ENCODE measurements around the gene UPK3A.
A peak's percentile ranks its signal among the peaks of the same experiment; 100 is the strongest.

The UPK3A gene

DNA sequence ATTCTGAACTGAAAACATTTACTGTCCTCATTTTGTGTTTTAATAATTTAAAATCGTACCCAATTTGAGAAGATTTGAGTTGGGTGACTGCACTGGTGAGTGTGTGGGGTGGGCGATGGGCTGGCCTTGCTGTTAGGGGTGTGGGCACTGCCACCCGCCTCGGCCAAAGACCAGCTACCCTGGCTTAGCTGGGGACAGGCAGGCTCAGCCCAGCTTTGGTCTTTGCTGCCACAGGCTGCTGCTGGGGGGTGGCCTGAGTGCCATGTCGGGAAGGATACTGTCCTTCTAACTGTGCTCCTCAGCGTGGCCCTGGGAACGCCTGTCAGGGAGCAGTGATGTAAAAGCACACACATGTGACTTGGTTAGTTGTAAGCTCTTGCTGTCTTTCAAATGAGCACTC is 47.3 kb downstream of the UPK3A start:
- Mint-ChIP-seq H3K4me3 (no peak overlapping the region), H3K27ac (no peak overlapping the region), H3K36me3 (ENCODE audit: low read depth) (peaks cover 46% of the 10 kb centered on the region), H3K9me3 (no peaks in the 10 kb centered on the region), H3K27me3 (ENCODE audit: low read depth) (no peaks in the 10 kb centered on the region), H3K4me1 (ENCODE audit: low read depth) (peaks cover 9% of the 10 kb centered on the region)

- peak overlapping the region; percentile 18 for H3K27ac Mint-ChIP-seq
- peaks cover 9% of the 10 kb centered on the region for H3K4me1 Mint-ChIP-seq (ENCODE audit: low read depth)
- H3K4me3 Mint-ChIP-seq: no peak overlapping the region
- no peaks in the 10 kb centered on the region for H3K9me3 Mint-ChIP-seq
- peaks cover 52% of the 10 kb centered on the region for H3K36me3 Mint-ChIP-seq (ENCODE audit: low read depth)
- H3K27me3 Mint-ChIP-seq (ENCODE audit: low read depth): no peaks in the 10 kb centered on the region
Measured at GRCh38 chr22:45334068-45334467, 49.3 kb downstream of the UPK3A start.

DNA sequence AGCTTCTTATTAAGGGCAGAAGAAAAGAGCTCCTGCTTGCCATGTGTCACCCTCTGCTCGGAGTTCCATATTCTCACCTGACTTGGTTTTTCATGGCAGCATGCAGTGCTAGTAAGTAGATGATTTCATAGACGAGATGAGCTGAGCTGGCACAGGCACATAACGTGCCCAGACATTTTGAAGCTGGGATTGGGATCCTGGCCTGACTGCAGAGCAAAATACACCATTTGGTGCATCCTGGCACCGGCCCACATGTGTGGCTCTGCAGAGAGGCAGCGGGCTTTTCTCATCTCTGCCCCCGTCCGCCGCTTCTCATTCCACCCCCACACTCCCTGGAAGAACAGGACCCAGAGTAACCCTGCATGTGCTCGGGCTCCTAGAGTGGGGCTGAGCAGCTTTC is 49.8 kb downstream of the UPK3A start:
- no peaks in the 10 kb centered on the region for H3K9me3 Mint-ChIP-seq
- H3K27ac Mint-ChIP-seq: no peak overlapping the region
- peaks cover 9% of the 10 kb centered on the region for H3K4me1 Mint-ChIP-seq (ENCODE audit: low read depth)
- no peak overlapping the region for H3K4me3 Mint-ChIP-seq
- H3K27me3 Mint-ChIP-seq (ENCODE audit: low read depth): no peaks in the 10 kb centered on the region
- H3K36me3 Mint-ChIP-seq (ENCODE audit: low read depth): peaks cover 49% of the 10 kb centered on the region

- no peak overlapping the region for H3K4me3 Mint-ChIP-seq
- H3K36me3 Mint-ChIP-seq (ENCODE audit: low read depth): peaks cover 51% of the 10 kb centered on the region
- peaks cover 9% of the 10 kb centered on the region for H3K4me1 Mint-ChIP-seq (ENCODE audit: low read depth)
- no peaks in the 10 kb centered on the region for H3K9me3 Mint-ChIP-seq
- no peaks in the 10 kb centered on the region for H3K27me3 Mint-ChIP-seq (ENCODE audit: low read depth)
- H3K27ac Mint-ChIP-seq: no peak overlapping the region
Measured at GRCh38 chr22:45335021-45335818, 50.5 kb downstream of the UPK3A start.

GRCh38 chr22:45335854-45336522 is 51.2 kb downstream of the UPK3A start:
- Mint-ChIP-seq H3K9me3 (no peaks in the 10 kb centered on the region), H3K27me3 (ENCODE audit: low read depth) (no peaks in the 10 kb centered on the region), H3K36me3 (ENCODE audit: low read depth) (peaks cover 55% of the 10 kb centered on the region), H3K27ac (no peak overlapping the region), H3K4me3 (no peak overlapping the region), H3K4me1 (ENCODE audit: low read depth) (peaks cover 11% of the 10 kb centered on the region)

GRCh38 chr22:45336971-45337431 is 52.3 kb downstream of the UPK3A start:
- H3K9me3 Mint-ChIP-seq: no peaks in the 10 kb centered on the region
- no peaks in the 10 kb centered on the region for H3K27me3 Mint-ChIP-seq (ENCODE audit: low read depth)
- H3K4me1 Mint-ChIP-seq (ENCODE audit: low read depth): peaks cover 16% of the 10 kb centered on the region
- H3K27ac Mint-ChIP-seq: no peak overlapping the region
- no peak overlapping the region for H3K4me3 Mint-ChIP-seq
- H3K36me3 Mint-ChIP-seq (ENCODE audit: low read depth): peaks cover 60% of the 10 kb centered on the region

GRCh38 chr22:45337536-45337935 is 52.8 kb downstream of the UPK3A start:
- peaks cover 16% of the 10 kb centered on the region for H3K4me1 Mint-ChIP-seq (ENCODE audit: low read depth)
- H3K36me3 Mint-ChIP-seq (ENCODE audit: low read depth): peaks cover 55% of the 10 kb centered on the region
- no peaks in the 10 kb centered on the region for H3K27me3 Mint-ChIP-seq (ENCODE audit: low read depth)
- no peak overlapping the region for H3K4me3 Mint-ChIP-seq
- no peak overlapping the region for H3K27ac Mint-ChIP-seq
- no peaks in the 10 kb centered on the region for H3K9me3 Mint-ChIP-seq

DNA sequence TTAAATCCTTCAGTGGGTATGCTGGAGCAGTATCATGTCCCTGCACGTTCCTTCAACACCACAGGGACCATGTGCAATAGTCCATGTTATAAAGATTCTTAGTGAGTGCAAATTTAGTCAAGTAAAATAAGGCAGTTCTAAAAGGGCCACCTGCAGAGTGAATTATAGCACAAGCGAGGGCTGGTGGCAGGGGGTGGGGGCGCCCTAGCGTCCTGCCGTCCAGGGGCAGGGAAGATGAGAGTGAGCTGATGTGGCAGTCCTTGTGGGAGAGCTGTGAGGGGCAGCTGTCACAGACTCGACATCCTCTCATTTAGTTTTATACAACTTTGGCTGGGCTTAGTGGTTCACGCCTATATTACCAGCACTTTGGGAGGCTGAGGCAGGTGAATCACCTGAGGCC is 54.0 kb downstream of the UPK3A start:
- peaks cover 16% of the 10 kb centered on the region for H3K4me1 Mint-ChIP-seq (ENCODE audit: low read depth)
- no peak overlapping the region for H3K4me3 Mint-ChIP-seq
- H3K27ac Mint-ChIP-seq: no peak overlapping the region
- no peaks in the 10 kb centered on the region for H3K27me3 Mint-ChIP-seq (ENCODE audit: low read depth)
- peaks cover 51% of the 10 kb centered on the region for H3K36me3 Mint-ChIP-seq (ENCODE audit: low read depth)
- no peaks in the 10 kb centered on the region for H3K9me3 Mint-ChIP-seq

GRCh38 chr22:45340323-45340722 is 55.6 kb downstream of the UPK3A start:
- Mint-ChIP-seq H3K27me3 (ENCODE audit: low read depth) (no peaks in the 10 kb centered on the region), H3K4me1 (ENCODE audit: low read depth) (peaks cover 9% of the 10 kb centered on the region), H3K4me3 (no peak overlapping the region), H3K27ac (peak overlapping the region; percentile 52), H3K36me3 (ENCODE audit: low read depth) (peaks cover 44% of the 10 kb centered on the region), H3K9me3 (no peaks in the 10 kb centered on the region)

GRCh38 chr22:45341498-45341897 is 56.7 kb downstream of the UPK3A start:
- Mint-ChIP-seq H3K27me3 (ENCODE audit: low read depth) (no peaks in the 10 kb centered on the region), H3K27ac (peak overlapping the region; percentile 75), H3K4me1 (ENCODE audit: low read depth) (peaks cover 8% of the 10 kb centered on the region), H3K9me3 (no peaks in the 10 kb centered on the region), H3K4me3 (no peak overlapping the region), H3K36me3 (ENCODE audit: low read depth) (peaks cover 39% of the 10 kb centered on the region)

GRCh38 chr22:45343143-45343542 is 58.4 kb downstream of the UPK3A start:
- Mint-ChIP-seq H3K4me3 (no peak overlapping the region), H3K36me3 (ENCODE audit: low read depth) (peaks cover 27% of the 10 kb centered on the region), H3K9me3 (no peaks in the 10 kb centered on the region), H3K4me1 (ENCODE audit: low read depth) (peaks cover 7% of the 10 kb centered on the region), H3K27me3 (ENCODE audit: low read depth) (no peaks in the 10 kb centered on the region), H3K27ac (no peak overlapping the region)

DNA sequence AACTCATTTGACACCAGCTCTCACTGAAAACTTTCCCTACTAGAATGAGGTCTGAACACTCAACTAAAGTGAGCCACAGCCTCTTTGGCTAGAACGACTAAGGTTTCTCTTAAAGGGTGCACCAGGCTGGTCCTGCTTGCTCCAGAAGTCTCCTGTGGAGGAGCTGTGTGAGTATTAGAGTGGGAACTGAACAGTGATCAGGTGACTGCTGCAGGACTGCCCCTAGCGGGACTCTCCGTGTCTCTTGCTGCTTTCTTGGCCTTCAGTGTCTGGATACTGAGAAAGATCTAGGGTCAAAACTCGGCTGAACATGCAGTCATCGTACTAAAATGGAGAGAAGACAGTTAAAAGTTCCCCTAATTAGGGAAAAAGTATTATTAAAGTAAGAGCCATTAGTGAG is 59.6 kb downstream of the UPK3A start:
- Mint-ChIP-seq H3K36me3 (ENCODE audit: low read depth) (peaks cover 21% of the 10 kb centered on the region), H3K4me3 (no peak overlapping the region), H3K4me1 (ENCODE audit: low read depth) (peaks cover 7% of the 10 kb centered on the region), H3K27me3 (ENCODE audit: low read depth) (no peaks in the 10 kb centered on the region), H3K27ac (no peak overlapping the region), H3K9me3 (no peaks in the 10 kb centered on the region)
